SK-MEL-5 (cell line): ENCODE data around the gene MBD3L5. TPM values are rescaled to one million over a fixed set of nuclear protein-coding genes. Genes with fewer than 3 reads are reported as not detected.
"Not testable (repeated sequence)": the region's sequence is repeated elsewhere in the genome, so short reads cannot be mapped to it uniquely, and the experiment has no call there.

ENCODE experiments used
- DNase-seq: peaks from one replicate; pipeline ENCODE4 v3.0.0-alpha.2; 2016; ENCODE audit warnings: low read depth, low spot score
- in situ Hi-C: cut with HindIII; loops from 2 replicates; pipeline ENCODE4 v1.10.0; 2016; ENCODE audit warnings: low sequenced_read_pairs, high pct_unique_total_duplicates, low pct_unique_long_range_greater_than_20kb
- total RNA-seq: library from RNA; depleted of rRNA; stranded (reverse); fragments of >200 nt; shearing (Covaris generic); gene quantifications from 2 replicates; pipeline ENCODE4 v1.2.3, GENCODE V29; 2014

Gene MBD3L5
- total RNA-seq, 1 experiment from 2014 or later: not detected

DNA sequence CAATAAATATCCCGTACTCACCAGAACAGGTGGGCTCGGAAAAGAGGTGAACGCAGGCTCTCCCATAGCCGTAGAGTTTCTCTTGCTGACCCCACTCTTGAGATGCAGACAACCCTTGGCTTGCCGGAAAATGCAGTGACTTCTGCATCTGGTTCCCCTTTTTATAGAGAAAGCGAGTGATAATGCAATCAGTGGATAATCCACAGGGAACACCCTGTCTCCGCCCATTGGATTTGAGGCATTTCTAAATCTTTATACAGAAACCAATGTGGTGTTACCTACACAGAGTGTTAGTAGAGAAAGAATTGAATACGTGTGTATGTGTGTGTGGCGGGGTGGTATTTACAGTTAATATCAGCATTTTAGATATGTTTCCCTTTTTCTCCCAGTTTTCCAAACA is 9.7 kb downstream of the MBD3L5 start, which contains the start of gene MBD3L4:
Gene MBD3L4, minus strand, starts transcription at position 101 of the 400 bp plus-strand sequence. Its CDS starts 35 bp downstream, at position 66.
- DNase-seq, in situ Hi-C loops: not testable (repeated sequence)

GRCh38 chr19:7041563-7041962 is 11.2 kb downstream of the MBD3L5 start:
- in situ Hi-C loops, DNase-seq: not testable (repeated sequence)

DNA sequence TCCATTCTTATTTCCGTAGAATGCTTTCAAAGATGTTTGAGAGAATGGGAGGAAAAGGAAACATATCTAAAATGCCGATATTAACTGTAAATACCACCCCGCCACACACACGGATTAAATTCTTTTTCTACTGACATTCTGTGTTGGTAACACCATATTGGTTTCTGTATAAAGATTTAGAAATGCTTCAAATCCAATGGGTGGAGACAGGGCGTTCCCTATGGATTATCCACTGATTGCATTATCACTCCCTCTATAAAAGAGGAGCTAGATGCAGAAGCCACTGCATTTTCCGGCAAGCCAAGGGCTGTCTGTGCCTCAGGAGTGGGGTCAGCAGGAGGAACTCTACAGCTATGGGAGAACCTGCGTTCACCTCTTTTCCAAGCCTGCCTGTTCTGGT is 18.6 kb downstream of the MBD3L5 start, which contains the start of gene MBD3L2:
Gene MBD3L2, plus strand, starts transcription at position 301 of the 400 bp plus-strand sequence. Its CDS starts 53 bp downstream, at position 354.
- in situ Hi-C loops, DNase-seq: not testable (repeated sequence)

DNA sequence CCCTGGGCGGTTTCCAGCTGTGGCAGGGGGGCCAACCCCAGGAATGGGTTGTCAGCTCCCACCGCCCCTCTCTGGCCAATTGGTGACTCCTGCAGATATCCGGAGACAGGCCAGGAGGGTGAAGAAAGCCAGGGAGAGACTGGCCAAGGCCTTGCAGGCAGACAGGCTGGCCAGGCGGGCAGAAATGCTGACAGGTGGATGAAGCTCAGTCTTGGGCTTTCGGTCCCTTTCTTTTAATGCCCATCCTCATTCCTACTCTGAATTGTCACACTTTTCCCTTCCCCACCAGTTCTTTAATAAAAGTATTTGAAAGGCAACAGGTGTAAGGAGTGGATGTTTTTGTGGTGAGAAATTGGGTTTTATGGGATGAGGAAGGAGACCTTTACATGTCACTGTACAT is 21.0 kb downstream of the MBD3L5 start:
- DNase-seq, in situ Hi-C loops: not testable (repeated sequence)

GRCh38 chr19:7052896-7053295 is 22.5 kb downstream of the MBD3L5 start:
- DNase-seq, in situ Hi-C loops: not testable (repeated sequence)

DNA sequence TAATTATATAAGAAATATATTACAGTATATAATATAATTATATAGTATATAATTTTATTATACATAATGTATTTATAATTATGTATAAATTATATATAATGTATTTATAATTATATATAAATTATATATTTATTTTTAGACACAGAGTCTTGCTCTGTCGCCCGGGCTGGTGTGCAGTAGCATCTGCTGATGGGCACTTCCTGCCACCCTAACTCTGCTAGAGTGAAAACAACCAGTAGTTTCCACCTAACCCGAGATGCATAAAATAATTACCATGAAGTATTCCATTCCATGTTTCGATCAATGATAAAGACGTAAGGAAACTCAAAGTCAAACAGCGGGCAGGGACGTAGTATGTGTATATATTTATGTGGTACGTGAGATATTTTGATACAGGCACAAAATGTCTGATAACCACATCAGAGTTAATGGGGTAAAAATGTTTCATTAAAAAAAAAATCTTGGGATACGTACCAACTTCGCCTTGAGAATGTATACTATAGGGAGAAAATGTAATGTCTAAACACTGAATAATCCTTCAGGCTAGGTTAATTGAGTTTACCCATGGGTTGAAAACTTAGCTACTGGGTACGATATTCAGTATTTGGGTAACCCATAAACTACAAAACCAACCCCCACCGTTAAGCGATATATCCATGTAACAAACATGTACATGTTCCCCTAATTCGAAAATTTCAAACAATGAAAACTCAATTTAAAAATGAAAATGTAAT is 24.4 kb downstream of the MBD3L5 start:
- in situ Hi-C loops, DNase-seq: not testable (repeated sequence)

- in situ Hi-C loops, DNase-seq: not testable (repeated sequence)
Observed at GRCh38 chr19:7055679-7056078, 25.3 kb downstream of the MBD3L5 start.

- DNase-seq, in situ Hi-C loops: not testable (repeated sequence)
Observed at GRCh38 chr19:7056371-7056770, 26.0 kb downstream of the MBD3L5 start.

GRCh38 chr19:7058576-7058975 is 28.2 kb downstream of the MBD3L5 start, which contains the start of gene MBD3L3:
Gene MBD3L3 (minus strand): TSS chr19:7058676. CDS start chr19:7058605, 71 bp downstream.
- DNase-seq, in situ Hi-C loops: not testable (repeated sequence)

GRCh38 chr19:7059977-7060376 is 29.6 kb downstream of the MBD3L5 start:
- DNase-seq, in situ Hi-C loops: not testable (repeated sequence)

GRCh38 chr19:7063339-7063738 is 33.0 kb downstream of the MBD3L5 start:
- in situ Hi-C loops: no loop called here
- no peak for DNase-seq

DNA sequence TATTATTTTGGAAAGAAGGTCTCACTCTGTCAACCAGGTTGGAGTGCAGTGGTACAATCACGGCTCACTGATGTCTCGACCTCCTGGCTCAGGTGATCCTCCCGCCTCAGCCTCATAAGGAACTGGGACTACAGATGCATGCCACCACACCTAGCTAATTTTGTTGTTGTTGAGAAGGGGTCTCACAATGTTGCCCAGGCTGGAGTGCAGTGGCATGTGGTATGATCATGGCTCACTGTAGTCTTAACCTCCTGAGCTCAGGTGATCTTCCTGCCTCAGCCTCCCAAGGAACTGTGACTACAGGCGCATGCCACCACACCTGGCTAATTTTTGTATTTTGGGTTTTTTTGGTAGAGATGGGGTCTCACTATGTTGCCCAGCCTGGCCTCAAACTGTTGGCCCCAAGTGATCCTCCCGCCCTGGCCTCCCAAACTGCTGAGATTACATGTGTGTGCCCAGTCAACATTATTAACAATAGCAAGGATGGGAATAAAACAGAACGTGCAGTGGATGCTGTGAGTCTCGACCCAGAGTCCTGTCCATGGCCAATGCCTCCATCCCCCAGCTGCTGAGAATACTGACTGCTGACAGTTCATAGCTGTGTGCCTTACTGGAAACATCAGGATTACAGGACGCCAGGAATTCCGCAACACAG is 33.5 kb downstream of the MBD3L5 start:
- in situ Hi-C loops: no loop called here
- no peak for DNase-seq

DNA sequence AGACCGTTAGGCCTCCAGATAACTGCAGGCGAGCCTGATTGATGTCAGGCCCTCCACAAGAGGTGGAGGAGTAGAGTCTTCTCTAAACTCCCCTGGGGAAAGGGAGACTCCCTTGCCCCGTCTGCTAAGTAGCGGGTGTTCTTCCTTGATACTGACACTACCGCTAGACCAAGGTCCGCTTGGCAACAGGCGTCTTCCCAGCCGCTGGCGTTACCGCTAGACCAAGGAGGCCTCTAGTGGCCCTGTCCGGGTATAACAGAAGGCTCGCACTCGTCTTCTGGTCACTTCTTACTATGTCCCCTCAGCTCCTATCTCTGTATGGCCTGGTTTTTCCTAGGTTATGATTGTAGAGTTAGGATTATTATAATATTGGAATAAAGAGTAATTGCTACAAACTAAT is 36.7 kb downstream of the MBD3L5 start:
- in situ Hi-C loops: not testable (repeated sequence)
- peak; percentile 59 for DNase-seq

DNA sequence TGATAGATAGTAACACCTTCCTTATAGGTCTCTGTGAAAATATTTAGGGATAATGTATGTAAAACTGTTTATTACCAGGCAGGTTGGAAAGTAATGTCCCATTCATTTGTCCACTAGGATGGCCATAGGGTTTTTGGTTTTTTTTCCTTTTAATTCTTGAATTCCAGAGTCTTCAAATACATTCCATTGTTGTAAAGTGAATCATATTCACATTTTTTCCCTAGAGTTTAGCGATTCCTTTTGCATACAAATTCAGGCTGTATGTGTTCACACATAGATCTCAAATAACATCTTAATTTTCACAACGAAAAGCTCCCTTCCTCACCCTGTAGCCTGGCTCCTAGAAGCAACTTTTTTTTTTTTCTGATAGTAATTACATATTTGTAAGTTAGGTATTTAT is 37.3 kb downstream of the MBD3L5 start:
- in situ Hi-C loops: no loop called here
- no peak for DNase-seq

DNA sequence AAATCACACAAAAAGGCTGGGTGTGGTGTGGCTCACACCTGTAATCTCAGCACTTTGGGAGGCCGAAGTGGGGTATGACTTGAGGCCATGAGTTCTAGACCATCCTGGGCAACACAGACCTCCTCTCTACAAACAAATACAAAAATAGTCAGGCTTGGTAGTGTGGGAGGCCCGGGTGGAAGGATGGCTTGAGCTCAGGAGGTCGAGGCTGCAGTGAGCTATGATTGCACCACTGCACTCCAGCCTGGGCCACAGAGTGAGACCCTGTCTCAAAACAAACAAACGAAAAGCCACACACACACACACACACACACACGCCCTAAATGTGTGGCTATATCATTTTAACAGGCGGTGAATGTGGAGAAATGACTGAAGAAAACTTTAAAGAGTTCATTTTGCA is 38.2 kb downstream of the MBD3L5 start:
- no peak for DNase-seq
- in situ Hi-C loops: no loop called here

DNA sequence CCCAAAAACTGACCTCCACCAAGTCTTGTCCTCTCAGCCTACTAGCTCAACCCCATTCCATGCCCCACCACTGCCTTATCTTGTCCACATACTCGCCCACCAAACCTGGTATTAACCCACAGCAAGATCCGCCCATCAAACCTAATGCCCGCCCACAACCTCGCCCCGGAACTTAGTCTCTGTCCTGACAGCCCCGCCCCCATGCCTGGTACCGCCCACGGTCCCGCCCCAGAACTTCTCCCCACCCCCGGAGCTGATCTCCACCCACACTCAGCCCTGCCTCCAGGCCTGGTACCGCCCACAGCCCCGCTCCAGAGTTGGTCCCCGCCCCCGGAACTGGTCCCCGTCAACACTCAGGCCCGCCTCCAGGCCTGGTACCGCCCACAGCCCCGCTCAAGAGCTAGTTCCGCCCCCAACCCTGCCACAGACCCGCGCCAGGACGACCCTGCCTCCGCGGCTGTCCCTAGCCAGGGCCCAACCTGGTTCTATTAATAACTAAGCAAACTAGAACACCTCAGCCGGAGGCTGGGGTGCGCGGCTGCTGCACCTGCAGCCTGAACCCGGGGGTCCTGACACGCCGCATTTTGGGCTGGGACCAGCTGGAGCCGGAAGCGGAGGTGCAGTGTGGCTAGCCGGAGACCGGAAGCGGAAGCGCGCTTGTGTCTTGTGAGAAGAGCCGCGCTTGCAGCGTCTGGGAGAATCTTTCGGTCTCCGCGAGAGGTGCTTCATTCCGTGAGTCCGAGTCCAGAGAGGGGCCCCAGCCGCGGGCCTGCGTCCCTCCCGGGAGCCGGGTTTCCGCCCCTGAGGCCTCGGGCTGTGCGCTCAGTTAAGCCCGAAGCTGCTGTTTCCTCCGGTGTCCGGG is 38.9 kb downstream of the MBD3L5 start, which contains the start of gene ZNF557:
Gene ZNF557, plus strand, starts transcription at position 662 of the 862 bp plus-strand sequence. CDS start 5,372 bp downstream, outside the sequence.
- in situ Hi-C loops: no loop called here
- DNase-seq: peak; percentile 95

DNA sequence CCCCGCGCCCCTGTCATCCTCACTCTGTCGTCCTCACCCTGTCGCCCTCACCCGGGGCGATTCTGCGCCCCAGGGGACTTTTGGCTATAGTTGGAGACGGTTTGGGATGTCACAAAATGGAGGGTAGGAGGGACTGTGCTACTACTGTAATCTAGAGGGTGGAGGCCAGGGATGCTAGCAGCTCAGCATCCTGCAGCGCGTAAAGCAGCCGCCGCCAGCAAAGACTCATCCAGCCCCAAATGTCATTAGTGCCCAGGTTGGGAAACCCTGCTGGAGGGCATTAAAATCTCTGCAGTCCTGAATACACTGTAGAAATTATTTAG is 39.5 kb downstream of the MBD3L5 start:
- in situ Hi-C loops: no loop called here
- no peak for DNase-seq

- DNase-seq: no peak
- in situ Hi-C loops: no loop called here
Observed at GRCh38 chr19:7072541-7072940, 42.2 kb downstream of the MBD3L5 start.
